ENCODE results near the gene TRMT61A. TPM values are rescaled to one million over a fixed set of nuclear protein-coding genes. Genes with fewer than 3 reads are reported as not detected.
A peak's percentile ranks its signal among the peaks of the same experiment; 100 is the strongest.
"Not testable (repeated sequence)": the region's sequence is repeated elsewhere in the genome, so short reads cannot be mapped to it uniquely, and the experiment has no call there.

Gene TRMT61A
- total RNA-seq, 1 donor from 2014 or later = 13.8 TPM

GRCh38 chr14:103508521-103509329 is 20.3 kb upstream of the TRMT61A start:
- no peak for DNase-seq (ENCODE audit: low spot score)

GRCh38 chr14:103509864-103510723 is 18.9 kb upstream of the TRMT61A start:
- DNase-seq (ENCODE audit: low spot score) = no peak

GRCh38 chr14:103510724-103511693 is 18.0 kb upstream of the TRMT61A start:
- DNase-seq (ENCODE audit: low spot score) = no peak

- DNase-seq (ENCODE audit: low spot score) = not testable (repeated sequence)
Measured at GRCh38 chr14:103512180-103512579, 16.8 kb upstream of the TRMT61A start.

GRCh38 chr14:103512701-103513611 is 16.0 kb upstream of the TRMT61A start:
- DNase-seq (ENCODE audit: low spot score) = peak; percentile 88

GRCh38 chr14:103514596-103515421 is 14.2 kb upstream of the TRMT61A start:
- DNase-seq (ENCODE audit: low spot score) = no peak

- no peak for DNase-seq (ENCODE audit: low spot score)
Measured at GRCh38 chr14:103516426-103517173, 12.4 kb upstream of the TRMT61A start.

- DNase-seq (ENCODE audit: low spot score) = no peak
Measured at GRCh38 chr14:103517174-103517566, 11.8 kb upstream of the TRMT61A start.

GRCh38 chr14:103517721-103518421 is 11.1 kb upstream of the TRMT61A start:
- DNase-seq (ENCODE audit: low spot score) = no peak

GRCh38 chr14:103518422-103519042 is 10.5 kb upstream of the TRMT61A start:
- DNase-seq (ENCODE audit: low spot score) = peak; percentile 90

GRCh38 chr14:103519043-103519836 is 9.8 kb upstream of the TRMT61A start:
- DNase-seq (ENCODE audit: low spot score) = no peak

GRCh38 chr14:103519837-103520212 is 9.2 kb upstream of the TRMT61A start:
- no peak for DNase-seq (ENCODE audit: low spot score)

- no peak for DNase-seq (ENCODE audit: low spot score)
Measured at GRCh38 chr14:103520269-103520656, 8.7 kb upstream of the TRMT61A start.

- no peak for DNase-seq (ENCODE audit: low spot score)
Measured at GRCh38 chr14:103520657-103521437, 8.1 kb upstream of the TRMT61A start.

GRCh38 chr14:103521438-103521950 is 7.5 kb upstream of the TRMT61A start:
- no peak for DNase-seq (ENCODE audit: low spot score)
